Uterus (tissue), 2 donors: ENCODE results near the gene NFIA.

ENCODE experiments used
- POLR2A ChIP-seq, 2 donors: fragments of 450-650 bp; IDR thresholded peaks; one replicate each; pipeline ENCODE4 v1.6.1; 2016; ENCODE audit warnings: antibody characterized with exemption in 2 of 2, mild to moderate bottlenecking in 1 of 2, moderate library complexity in 1 of 2
- TF ChIP-seq, protein P1 (sequence below), 4 experiments: fragments of 200-600 bp in 2 of 4; fragments of 450-650 bp in 2 of 4; sonication (generic) in 2 of 4; IDR thresholded peaks; one replicate each; pipeline ENCODE4 v1.5.1; 2016 to 2019; ENCODE audit warnings: antibody characterized with exemption in 4 of 4, mild to moderate bottlenecking in 2 of 4, moderate library complexity in 1 of 4

DNA sequence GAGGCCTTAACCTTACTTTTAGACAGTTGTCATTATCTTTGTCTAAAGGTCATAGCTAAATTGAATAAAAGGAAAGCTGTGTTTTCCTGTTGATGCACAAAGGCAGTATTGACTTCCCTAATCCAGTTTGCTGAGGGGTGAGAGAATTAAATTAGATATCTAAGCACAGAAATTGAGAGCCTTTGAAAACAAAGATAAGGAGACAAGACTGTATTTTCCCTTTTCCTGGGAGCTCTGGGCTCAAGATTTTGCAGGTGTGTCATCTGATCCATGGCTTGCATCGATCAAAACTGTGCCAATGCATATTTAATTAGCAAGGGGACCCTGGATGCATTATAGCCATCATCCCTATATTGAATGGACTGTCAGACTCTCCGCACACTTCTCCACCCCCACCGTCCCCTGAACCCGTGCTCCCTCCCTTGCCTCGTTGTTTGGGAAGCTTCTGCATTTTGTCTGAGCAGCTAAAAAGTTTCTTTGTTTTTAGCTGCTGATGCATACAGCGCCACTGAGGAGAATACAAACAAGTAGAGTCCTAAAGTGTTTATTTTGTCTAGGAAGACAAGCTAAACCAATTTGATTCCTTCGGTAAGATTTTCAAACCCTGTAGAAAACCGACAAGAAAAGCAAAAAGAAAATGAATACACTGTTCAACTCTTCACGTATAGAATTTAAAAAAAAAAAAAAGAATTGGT lies 186.3 kb downstream of the NFIA start:
- TF ChIP-seq, protein P1, sequence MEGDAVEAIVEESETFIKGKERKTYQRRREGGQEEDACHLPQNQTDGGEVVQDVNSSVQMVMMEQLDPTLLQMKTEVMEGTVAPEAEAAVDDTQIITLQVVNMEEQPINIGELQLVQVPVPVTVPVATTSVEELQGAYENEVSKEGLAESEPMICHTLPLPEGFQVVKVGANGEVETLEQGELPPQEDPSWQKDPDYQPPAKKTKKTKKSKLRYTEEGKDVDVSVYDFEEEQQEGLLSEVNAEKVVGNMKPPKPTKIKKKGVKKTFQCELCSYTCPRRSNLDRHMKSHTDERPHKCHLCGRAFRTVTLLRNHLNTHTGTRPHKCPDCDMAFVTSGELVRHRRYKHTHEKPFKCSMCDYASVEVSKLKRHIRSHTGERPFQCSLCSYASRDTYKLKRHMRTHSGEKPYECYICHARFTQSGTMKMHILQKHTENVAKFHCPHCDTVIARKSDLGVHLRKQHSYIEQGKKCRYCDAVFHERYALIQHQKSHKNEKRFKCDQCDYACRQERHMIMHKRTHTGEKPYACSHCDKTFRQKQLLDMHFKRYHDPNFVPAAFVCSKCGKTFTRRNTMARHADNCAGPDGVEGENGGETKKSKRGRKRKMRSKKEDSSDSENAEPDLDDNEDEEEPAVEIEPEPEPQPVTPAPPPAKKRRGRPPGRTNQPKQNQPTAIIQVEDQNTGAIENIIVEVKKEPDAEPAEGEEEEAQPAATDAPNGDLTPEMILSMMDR (IDR thresholded peaks at IDR 0.05) = no peak
- no peak for TF ChIP-seq POLR2A (IDR thresholded peaks at IDR 0.05)
